GM18505 (cell line): ENCODE results near the gene USH2A.

Source experiments
- ATAC-seq: cut with Tn5 transposase; IDR thresholded peaks from one replicate; pipeline ENCODE4 v1.9.1; 2021; ENCODE audit not compliant: unreplicated experiment
- POLR2A ChIP-seq: IDR thresholded peaks from 4 replicates; pipeline ENCODE4 v1.6.1; 2011; ENCODE audit warnings: borderline replicate concordance; ENCODE audit not compliant: insufficient read depth, insufficient read length; ENCODE audit errors: extremely low read depth

The USH2A gene

DNA sequence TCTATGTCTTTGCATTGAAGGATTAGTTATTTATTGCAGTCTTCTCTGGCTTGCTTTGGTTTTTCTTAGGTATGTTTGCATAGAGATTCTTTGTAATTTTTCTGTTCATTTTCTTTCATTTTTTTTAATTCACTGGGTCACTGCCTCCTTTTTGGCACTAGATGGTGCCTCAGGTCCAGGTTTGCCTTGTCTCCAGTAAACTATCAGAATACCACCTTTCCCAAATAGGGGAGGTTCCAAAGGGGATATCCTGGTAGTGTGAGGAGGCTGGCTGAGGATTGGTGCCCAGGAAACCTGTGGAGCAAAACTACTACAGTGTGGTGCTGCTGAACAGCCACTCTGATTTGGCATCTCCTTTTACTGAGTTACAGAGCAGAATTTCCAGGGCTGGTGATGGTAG lies 599.0 kb downstream of the USH2A start:
- TF ChIP-seq POLR2A, result no peak
- ATAC-seq, result no peak

GRCh38 chr1:215819114-215819513 lies 604.1 kb downstream of the USH2A start:
- no peak for ATAC-seq
- TF ChIP-seq POLR2A, result no peak

- no peak for TF ChIP-seq POLR2A
- no peak for ATAC-seq
Observed at GRCh38 chr1:215807911-215808436, 615.3 kb downstream of the USH2A start.

GRCh38 chr1:215807218-215807617 lies 616.0 kb downstream of the USH2A start:
- TF ChIP-seq POLR2A, result no peak
- no peak for ATAC-seq

DNA sequence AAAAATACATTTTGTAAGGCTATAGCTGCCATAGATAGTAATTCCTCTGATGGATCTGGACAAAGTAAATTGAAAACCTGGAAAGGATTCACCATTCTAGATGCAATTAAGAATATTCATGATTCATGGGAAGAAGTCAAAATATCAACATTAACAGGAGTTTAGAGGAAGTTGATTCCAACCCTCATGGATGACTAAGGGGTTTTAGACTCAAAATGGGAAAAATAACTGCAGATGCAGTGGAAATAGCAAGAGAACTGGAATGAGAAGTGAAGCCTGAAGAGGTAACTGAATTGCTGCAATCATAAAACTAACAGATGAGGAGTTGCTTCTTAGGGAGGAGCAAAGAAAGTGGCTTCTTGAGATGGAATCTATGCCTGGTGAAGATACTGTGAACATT lies 625.4 kb downstream of the USH2A start:
- ATAC-seq, result no peak
- no peak for TF ChIP-seq POLR2A

DNA sequence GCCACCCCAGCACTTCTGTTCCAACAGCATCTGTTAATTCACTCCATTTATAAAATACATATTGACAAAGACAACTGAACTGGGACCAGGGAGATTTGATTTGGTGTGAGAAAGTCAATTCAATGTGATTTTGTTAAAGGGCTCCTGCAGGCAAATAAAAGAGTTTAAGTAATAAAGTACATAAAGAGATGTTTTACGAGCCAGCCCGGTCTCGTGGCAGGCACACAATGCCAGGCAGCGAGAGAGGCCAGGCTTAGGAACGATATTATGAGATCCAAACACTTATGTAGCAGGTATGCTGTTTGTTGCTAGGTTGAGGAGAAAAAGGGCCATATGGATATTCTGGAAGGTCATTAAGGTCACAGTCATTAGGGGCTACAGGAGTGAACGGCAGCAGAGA lies 629.1 kb downstream of the USH2A start:
- ATAC-seq, result no peak
- TF ChIP-seq POLR2A, result no peak

- ATAC-seq, result no peak
- TF ChIP-seq POLR2A, result no peak
Observed at GRCh38 chr1:215793180-215793579, 630.1 kb downstream of the USH2A start.

DNA sequence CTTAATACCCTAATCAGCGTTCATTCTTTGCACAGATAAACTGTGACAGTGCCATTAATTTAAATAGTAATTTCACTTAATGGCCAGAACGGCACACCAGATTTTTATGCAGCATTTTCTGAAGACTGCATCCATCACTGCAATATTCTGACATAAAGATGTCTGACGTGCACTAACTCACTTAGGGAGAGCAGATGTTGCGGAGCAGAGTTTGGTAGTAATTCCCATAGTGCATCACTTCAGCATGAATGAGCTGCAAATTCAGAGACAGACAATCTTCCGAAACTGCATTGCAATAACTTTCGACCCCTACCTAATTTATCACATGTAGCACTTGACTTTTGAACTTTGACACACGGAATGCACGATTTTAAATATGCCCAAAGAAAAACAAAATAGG lies 630.8 kb downstream of the USH2A start:
- no peak for TF ChIP-seq POLR2A

GRCh38 chr1:215789981-215790380 lies 633.3 kb downstream of the USH2A start:
- no peak for ATAC-seq
- no peak for TF ChIP-seq POLR2A

More for the DNA sequence above, 630.8 kb downstream of the USH2A start:
- no peak for ATAC-seq

DNA sequence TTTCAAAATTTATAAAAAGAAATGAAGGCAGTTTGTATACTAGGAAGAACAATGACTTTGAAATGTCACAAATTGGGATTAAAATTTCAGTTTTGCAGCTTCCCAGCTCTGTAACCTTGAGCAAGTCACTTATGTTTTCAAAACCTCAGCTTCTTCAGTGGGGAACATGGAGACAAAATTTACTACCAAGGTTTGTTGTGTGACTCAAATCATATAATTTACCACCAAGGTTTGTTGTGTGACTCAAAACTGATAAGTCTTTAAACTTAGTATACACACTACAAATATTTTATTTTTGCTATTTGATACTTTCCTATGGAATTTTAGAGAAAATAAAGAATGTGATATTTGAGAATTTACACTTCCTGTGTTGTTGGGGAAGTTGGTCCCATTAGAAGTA lies 636.3 kb downstream of the USH2A start:
- no peak for TF ChIP-seq POLR2A
- ATAC-seq, result no peak

- ATAC-seq, result no peak
- TF ChIP-seq POLR2A, result no peak
Observed at GRCh38 chr1:215780641-215781040, 642.6 kb downstream of the USH2A start.

GRCh38 chr1:215780139-215780538 lies 643.1 kb downstream of the USH2A start:
- no peak for TF ChIP-seq POLR2A
- ATAC-seq, result no peak

DNA sequence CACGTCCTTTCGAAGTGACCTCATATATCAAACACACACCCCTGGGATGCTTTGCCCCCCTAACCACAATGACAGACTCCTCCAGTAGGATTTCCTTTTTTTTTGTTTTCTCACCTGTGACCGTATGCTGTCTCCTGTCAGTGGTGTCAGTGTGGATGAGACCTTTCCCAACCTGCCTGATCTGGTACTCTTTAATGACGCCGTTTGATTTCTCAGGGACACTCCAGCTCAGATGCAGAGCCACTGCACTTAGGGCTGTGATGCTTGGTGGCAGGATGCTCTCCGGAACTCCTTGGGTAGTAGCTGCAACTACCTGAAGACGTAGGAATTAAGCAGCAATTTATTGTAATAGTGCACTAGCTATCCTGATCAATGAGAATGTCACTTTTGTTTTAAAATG lies 643.5 kb downstream of the USH2A start:
- no peak for ATAC-seq

GRCh38 chr1:215777370-215777925 lies 645.8 kb downstream of the USH2A start:
- ATAC-seq, result no peak

More for the DNA sequence above, 643.5 kb downstream of the USH2A start:
- no peak for TF ChIP-seq POLR2A

DNA sequence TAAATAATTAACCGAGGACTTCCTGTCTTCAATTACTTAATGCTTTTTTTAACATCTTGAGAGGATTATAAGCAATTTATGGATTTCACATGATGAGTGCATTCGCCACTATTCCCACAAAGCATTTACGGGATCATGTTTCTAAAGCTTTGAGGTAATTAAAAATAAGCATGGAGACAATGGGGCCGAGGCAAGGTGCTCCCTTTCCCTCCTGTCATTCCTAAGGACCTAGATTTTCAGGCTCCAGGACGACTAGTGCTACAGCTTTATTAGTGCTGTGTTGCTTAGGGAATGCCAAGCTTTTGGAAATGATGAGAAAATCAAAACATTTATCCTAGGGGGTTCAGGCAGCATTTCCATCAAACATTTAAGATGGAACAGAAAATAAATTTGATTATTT lies 646.9 kb downstream of the USH2A start:
- ATAC-seq, result no peak
- TF ChIP-seq POLR2A, result no peak

More at GRCh38 chr1:215777370-215777925, 645.8 kb downstream of the USH2A start:
- TF ChIP-seq POLR2A, result no peak
